Erythroblast (primary cell): ENCODE data around the gene PTGES3L.

Experiments used
- GATA1 ChIP-seq: IDR thresholded peaks from 2 replicates; pipeline ENCODE4 v1.6.1; 2011; ENCODE audit warnings: low read depth, mild to moderate bottlenecking, control low read depth, low read length, moderate library complexity
- POLR2A ChIP-seq: IDR thresholded peaks from 2 replicates; pipeline ENCODE4 v1.6.1; 2011; ENCODE audit warnings: mild to moderate bottlenecking, low read length

DNA sequence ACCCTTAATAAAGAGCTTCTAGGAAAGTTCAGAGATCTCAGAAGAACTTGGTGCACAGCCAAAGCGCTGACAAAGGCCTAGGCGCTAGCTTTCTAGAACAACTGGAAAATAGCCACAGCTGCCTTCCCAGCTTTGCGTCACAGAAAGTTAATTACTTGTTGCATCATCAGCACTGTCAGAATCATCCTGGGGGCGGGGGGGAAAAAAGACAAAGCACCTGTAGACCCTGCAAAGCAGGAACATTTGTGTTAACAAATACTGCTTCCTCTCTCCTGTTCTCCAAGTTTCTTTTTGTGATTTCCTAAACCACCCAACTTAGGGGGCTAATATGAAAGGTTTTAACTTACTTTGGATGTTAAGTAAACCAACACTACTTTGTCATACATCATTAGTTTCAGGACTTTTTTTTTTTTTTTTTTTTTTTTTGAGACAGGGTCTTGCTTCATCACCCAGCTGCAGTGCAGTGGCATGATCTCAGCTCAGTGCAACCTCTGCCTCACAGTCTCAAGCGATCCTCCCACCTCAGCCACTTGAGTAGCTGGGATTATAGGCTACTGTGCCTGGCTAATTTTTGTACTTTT, 10.8 kb downstream of the PTGES3L start:
- TF ChIP-seq POLR2A (no peak), GATA1 (no peak)
